ENCODE measurements around the gene NLRC5.
"Not testable (repeated sequence)": the region's sequence is repeated elsewhere in the genome, so short reads cannot be mapped to it uniquely, and the experiment has no call there.

NLRC5 gene

GRCh38 chr16:57054338-57054737, 65.0 kb downstream of the NLRC5 start:
- no peak for DNase-seq

DNA sequence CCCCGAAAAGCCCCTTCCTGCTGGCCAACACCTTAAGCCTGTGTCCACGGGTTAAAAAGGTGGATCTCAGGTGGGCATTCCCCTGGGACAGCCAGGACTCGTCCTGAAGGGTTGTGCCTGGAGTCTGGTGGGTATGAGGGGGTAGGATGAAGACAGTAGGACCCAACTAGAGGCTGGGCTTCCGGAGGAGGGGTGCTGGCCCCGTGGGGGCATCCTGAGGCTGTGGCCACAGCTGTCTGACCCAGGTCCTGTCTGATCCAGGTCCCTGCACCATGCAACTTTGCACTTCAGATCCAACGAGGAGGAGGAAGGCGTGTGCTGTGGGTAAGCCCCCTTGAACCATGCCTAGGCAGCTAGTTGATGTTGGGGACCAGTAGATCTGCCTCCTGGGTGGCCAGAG, 65.4 kb downstream of the NLRC5 start:
- no peak for DNase-seq

DNA sequence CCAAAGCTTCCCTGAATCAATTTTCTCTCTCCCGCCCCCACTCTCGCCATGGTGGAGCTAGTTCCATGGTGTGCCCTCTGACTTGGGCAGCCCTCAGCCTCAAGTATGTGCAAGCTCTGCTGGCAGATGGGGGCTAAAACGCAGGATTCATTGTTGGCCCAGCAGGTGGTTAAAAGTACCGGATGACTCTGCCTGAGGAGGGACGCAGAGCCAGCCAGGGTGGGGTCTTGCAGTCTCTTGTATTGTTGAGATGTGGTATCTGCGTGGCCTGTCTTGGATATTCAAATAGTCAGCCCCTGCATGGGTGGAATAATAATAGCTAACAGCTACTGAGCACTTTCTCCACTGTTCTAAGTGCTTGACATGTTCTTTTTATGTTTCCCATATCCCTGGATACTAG, 66.3 kb downstream of the NLRC5 start:
- no peak for DNase-seq

GRCh38 chr16:57058291-57058861, 69.0 kb downstream of the NLRC5 start:
- DNase-seq = no peak

GRCh38 chr16:57060323-57061083, 71.1 kb downstream of the NLRC5 start:
- no peak for DNase-seq

GRCh38 chr16:57061084-57061905, 71.9 kb downstream of the NLRC5 start:
- no peak for DNase-seq

DNA sequence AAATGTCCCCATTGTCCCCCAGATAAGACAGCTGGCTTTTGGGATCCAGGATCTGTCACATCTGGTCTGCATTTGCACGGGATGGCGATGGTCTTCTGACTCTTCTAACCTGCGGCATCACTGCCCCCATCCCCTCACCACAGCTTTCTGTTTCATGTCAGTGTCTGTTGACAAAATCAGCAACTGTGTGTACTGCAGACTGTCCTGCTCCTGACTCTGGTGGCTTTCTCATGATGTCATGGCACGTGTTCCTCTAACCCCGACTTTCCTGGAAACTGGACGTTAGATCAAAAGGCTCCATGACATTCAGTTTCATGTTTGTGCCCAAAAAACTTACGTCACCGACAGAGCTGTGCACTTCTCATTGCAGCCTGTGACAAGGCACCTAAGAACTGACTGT, 73.0 kb downstream of the NLRC5 start:
- DNase-seq = no peak

- DNase-seq = not testable (repeated sequence)
Measured at GRCh38 chr16:57063189-57063588, 73.8 kb downstream of the NLRC5 start.

DNA sequence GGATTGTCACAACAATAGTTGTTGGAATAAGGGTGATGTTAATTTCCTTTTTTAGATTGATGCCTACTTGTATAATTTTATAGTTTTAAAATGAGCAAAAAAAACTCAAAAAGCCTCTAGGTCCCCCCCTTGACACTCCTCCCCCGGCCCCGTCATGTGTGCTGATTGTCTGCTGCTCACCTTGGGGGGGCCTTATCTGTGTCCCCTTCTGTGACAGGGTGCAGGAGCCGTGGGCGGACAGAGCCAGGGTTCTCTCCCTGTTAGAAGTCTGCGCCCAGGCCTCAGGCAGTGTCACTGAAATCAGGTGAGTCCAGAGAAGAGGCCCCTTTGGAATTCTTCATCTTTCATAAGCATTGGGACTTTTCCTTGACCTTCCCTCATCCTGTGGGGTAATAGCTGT, 75.6 kb downstream of the NLRC5 start:
- DNase-seq = no peak

GRCh38 chr16:57066625-57067024, 77.3 kb downstream of the NLRC5 start:
- no peak for DNase-seq

GRCh38 chr16:57067347-57067746, 78.0 kb downstream of the NLRC5 start:
- DNase-seq = no peak

DNA sequence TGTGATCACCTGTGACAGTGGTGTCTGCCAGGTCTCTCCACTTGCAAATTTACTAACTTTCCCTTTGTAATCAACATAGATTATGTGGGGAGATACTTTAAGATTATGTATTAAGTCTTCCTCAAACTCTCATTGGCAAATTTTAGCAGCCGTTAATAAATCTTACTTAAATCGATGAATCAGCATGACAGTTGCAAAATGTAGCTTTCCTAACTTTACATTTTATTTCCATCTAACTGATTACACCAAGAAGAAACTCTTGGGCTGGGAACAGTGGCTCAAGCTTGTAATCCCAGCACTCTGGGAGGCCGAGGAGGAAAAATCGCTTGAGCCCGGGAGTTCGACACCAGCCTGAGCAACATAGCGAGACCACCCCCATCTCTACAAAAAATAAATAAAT, 79.7 kb downstream of the NLRC5 start:
- no peak for DNase-seq

- no peak for DNase-seq
Measured at GRCh38 chr16:57069635-57070370, 80.4 kb downstream of the NLRC5 start.

GRCh38 chr16:57070424-57070823, 81.1 kb downstream of the NLRC5 start:
- no peak for DNase-seq

- not testable (repeated sequence) for DNase-seq
Measured at GRCh38 chr16:57071081-57071732, 81.8 kb downstream of the NLRC5 start.

DNA sequence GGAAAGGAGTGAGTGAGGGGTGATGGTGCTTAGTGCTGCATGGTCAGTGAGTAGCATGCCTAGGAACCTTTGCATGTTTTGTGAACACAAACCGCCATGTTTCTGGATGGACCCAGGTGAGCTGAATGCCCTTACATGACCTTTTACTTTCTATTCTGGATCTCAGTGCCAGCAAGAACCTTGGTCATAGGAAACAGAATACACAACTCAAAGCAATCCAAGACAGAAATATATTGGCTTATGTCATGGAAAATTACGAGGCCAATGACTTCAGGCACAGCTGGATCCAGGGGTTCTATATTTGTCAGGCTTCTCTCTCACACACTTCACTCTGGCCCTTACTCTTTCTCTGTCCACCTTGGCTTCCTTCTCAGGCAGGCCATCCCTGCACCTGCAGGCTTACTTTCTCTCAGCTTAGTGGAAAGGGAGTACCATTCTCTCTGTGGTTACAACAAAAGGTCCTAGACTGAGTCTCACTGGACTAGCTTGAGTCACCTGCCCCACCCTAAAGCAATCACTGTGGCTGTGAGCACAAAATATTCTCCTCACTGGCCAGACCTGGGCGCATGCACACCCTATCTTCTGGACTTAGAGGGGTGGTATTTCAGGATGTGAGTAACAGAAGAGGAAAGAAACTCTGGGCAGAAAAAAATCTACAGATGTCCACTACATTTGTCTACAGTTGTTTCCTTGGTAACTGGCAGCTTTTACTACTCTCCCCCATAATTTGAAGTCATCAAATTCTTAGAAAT, 82.7 kb downstream of the NLRC5 start:
- no peak for DNase-seq

DNA sequence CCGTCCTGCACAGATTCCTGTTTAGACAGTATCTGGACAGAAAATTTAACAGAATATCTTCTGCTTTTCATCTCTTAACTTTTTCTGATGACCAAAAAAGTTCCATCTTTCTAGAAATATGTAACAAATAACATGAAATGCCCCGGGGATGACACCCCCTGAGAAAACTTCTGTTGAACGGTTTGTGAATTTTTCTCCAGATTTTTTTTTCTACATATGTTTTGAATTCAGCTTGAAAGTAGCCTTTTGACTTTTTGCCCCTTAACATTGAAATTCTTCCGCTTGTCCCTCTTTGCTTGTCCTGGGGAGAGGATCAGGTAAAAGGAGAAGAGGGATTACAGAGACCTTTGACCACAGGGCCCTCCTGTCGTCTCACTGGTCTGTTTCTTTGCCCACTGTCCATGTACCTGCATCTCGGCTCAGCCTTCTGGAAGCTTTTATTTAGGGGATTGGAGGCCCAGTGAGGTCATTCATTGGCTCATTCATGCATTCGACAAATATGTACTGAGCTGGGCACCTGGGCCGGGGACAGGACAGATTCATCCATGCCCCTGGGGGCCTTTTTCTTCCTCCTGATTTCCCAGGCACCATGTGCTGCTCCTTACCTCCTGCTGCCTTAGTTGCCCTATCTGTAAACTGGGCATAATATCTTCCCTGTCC, 83.4 kb downstream of the NLRC5 start:
- DNase-seq = no peak

DNA sequence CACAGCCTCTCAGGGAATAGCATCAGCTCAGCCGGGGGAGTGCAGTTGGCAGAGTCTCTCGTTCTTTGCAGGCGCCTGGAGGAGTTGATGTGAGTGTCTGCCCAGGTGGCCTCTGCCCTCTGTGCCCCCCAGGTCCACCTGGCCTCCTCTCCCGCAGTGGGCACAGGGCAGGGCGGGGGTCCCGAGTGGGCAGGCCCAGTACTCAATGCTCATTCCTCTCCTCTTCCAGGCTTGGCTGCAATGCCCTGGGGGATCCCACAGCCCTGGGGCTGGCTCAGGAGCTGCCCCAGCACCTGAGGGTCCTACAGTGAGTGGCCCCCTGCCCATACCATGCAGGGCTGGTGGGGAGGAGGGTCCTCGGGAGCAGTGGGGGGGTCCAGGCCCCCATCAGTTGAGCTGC, 88.4 kb downstream of the NLRC5 start:
- DNase-seq = no peak

DNA sequence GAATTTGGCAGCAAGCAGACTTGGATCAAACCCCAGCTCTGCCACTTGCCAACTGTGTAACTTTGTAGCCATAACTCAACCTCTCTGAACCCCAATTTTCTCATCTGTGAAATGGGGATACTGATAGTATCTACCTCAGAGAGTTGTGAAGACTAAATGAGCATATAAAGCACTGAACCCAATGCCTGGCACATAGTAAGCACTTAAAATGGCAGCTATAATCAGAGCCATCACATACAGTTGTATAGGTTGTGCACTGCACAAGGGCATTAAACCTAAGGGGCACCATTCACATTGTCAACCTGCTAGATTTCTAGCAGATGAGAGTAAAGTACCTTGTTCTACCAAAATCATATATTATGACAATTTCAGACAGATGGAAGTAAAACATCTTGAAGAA, 92.4 kb downstream of the NLRC5 start:
- DNase-seq = no peak

DNA sequence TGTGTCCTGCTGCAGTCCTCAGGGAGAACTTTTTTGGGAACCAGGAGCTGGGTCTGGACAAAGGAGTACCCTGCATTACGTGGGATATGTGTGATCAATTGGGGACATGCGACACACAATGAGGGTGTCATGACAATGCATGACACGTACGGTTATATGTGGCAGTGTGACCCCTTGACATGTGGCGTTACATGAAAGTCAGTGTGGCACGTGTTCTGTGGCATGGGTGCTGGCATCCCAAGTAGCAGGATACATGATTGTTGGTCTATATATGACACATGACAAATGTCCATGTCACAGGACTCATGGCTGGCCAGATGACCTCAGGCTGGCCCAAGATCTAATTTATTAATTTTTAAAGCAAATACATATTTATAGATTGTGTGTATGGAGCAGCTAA, 93.3 kb downstream of the NLRC5 start:
- DNase-seq = no peak

- no peak for DNase-seq
Measured at GRCh38 chr16:57083485-57084126, 94.2 kb downstream of the NLRC5 start.

All from activated CD4-positive, alpha-beta T cell treated with anti-CD3 and anti-CD28 coated beads, Interleukin-2, amount 50 U/mL, for 16 hours (primary cell).